ENCODE measurements around the gene NIPAL4.

The NIPAL4 gene

DNA sequence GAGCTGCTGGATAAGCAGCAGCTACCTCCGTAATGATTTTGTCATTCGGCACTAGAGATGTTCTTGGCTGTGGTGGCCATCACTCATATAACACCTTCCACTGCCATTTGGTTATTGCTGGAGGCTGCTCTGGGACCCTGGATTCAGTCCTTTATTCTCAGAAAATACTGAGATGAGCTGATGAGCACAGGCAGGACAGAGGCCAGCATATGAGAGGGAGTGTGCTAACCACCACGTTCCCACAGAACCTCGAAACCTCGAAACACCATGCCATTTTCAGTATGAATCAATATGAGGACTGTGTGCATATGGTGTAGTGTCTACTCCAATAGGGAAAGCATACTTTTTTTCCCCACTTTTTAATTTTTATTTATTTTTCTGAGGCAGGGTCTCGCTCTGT is 59.0 kb downstream of the NIPAL4 start:
- no peak for DNase-seq

DNA sequence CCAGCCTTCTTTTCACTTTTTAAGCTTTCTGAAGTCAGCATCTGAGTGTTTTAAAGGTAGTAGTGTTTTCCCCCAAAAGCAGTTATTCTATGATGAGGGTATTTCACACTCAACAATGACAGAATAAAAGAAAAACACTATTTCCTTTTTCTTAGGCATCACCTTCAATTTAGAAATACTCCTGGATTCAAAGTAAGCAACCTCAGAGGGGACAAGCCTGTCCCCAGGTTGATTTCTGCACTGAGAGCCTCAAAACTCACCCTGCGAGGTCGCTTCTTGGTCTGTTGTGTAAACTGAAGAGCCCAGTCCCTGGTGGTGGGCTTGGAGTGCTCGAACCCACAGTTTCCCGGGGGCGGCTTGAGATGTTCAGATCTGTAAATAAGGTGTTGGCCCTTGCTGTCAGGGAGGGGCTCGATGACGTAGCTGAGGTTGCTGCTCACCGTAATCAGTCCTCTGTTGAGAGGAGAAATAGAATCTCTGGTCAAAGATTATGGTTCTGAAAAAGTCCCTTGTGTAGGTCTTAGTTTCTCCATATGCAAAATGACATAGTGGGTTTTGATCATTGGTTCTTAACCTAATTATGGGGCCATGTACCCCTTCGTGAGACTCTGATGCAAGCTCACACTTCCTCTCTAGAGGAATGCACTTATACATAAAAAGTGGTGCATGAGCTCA is 59.7 kb downstream of the NIPAL4 start:
- no peak for DNase-seq

DNA sequence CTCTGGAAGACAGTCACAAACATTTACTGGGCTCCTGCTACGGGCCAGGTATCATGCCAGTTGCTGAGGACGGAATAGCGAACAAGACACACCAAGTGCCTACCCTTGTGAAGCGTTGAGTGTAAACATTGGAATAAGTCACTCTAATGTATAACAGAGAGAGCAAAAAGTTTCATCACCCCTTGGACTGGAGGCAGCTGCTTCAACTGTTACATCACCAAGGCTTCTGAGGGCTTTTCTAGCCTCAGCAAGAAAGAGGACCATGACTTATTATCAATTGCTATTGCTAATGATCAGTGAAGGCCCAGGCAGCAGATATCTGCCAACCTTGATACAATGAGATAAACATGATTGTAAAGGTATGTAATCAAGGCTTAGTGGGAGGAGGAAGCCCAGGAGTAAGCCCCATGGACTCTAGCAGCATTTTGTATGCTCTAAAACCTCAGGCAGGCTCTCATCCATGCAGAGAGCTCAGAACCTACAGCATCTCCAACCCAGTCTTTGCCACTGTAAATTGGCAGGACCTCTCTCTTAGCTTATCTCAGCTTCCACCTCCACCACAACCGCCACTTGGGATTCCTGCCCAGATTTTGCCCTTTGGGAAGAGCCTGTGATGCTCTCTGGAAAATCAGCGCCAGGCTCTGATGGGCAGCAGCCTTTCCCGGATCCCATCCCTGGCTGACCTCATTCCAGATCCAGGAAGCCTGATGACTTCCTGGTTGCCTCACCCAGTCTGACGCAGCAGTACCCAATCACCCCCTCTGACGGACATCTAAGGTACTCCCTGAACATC is 61.1 kb downstream of the NIPAL4 start:
- no peak for DNase-seq

DNA sequence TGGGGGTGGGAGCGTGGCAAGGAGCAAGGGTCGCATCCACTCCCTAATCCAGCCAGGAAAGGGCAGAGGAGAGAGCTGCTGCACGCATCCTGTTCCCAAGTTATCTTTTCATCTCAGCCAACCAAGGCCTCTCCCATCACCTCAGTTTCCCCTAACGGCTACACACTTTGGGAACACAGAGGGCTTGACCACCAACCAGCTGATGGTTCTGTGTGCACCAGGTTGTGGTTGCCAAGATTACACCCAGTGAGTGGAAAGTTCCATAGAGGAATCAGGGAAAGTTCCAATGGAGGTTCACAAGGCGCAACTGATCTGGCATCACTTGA is 61.7 kb downstream of the NIPAL4 start:
- DNase-seq = no peak

DNA sequence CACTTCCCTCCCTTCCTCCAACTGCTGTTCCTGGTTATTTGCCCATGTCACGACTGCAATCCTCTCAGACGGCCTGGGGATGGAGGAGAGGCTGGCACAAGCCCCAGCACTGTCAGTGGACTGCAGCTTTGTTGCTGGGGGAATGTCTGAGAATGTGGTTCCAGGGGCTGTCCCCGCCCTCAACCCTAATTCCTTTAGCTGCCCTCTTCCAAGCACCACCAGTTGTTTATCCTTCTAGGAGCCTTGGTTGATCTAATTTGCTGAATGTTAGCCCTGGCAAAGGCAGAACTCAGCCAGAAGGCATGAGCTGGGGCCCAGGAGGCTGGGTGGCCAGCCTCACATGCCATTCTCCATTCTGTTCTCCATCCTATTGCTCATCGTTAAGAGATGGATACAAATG is 64.0 kb downstream of the NIPAL4 start:
- DNase-seq = no peak
